K562 (cell line): Measurements from ENCODE around the gene SVEP1. TPM values are rescaled to one million over a fixed set of nuclear protein-coding genes. Genes with fewer than 3 reads are reported as not detected.

Source experiments
- ATAC-seq: fragments of 200-7000 bp; cut with Tn5 transposase; 3 replicates; pipeline ENCODE4 v1.9.1; 2020; ENCODE audit warnings: moderate library complexity
- BruUV-seq: library from RNA; stranded (reverse); fragments of 400-500 nt; replicated peaks from 2 replicates; lab custom pipeline; 2021; lab: Mats Ljungman, UMichigan
- CTCF ChIA-PET: fragments of 300-600 bp; formaldehyde crosslinking; extraction: SDS; loops from one replicate; lab custom pipeline; 2021; ENCODE audit warnings: low intra/inter-chr PET ratio; lab: Yijun Ruan, JAX
- POLR2A ChIA-PET: fragments of 300-600, 350-650 bp; sonication (Branson Sonifier 250); formaldehyde crosslinking; extraction: SDS; loops from one replicate; lab custom pipeline; 2021; ENCODE audit warnings: antibody characterized with exemption, inconsistent platforms; lab: Yijun Ruan, JAX
- DNase-seq, 4 experiments: peaks; one replicate each; pipeline versions ENCODE4 v3.0.0 to v3.0.0-alpha.2; 2011 to 2018; ENCODE audit warnings: low spot score in 3 of 4, mixed read lengths in 3 of 4; ENCODE audit errors: extremely low read depth in 1 of 4
- FAIRE-seq: peaks from 2 replicates; lab custom pipeline; 2011; peaks lifted over from hg19 to GRCh38; lab: Jason Lieb, UNC
- H2AFZ ChIP-seq: 2 replicates; pipeline ENCODE4 v1.6.0; 2011; ENCODE audit warnings: low read depth, low read length, control low read depth, inconsistent platforms
- H3K27ac ChIP-seq: fragments of 200-600 bp; 3 replicates; pipeline ENCODE4 v1.8.0; 2011; ENCODE audit warnings: low read depth, mild to moderate bottlenecking, control low read depth, inconsistent platforms, low read length, moderate library complexity, mixed read lengths; ENCODE audit errors: extremely low read depth
- H3K27me3 ChIP-seq, 2 experiments: fragments of 300-600 bp in 1 of 2; 2 replicates in 1 of 2; 3 replicates in 1 of 2; pipeline versions ENCODE4 v1.6.0 to v1.8.0; 2011; ENCODE audit warnings: inconsistent platforms in 2 of 2, low read length in 2 of 2, mild to moderate bottlenecking in 1 of 2, mixed read lengths in 1 of 2, moderate library complexity in 1 of 2; ENCODE audit not compliant: control insufficient read depth in 2 of 2, insufficient read depth in 2 of 2
- H3K36me3 ChIP-seq: fragments of 300-600 bp; 3 replicates; pipeline ENCODE4 v1.8.0; 2011; ENCODE audit warnings: mild to moderate bottlenecking, low read length, inconsistent platforms; ENCODE audit not compliant: control insufficient read depth, insufficient read depth
- H3K4me1 ChIP-seq, 2 experiments: fragments of 200-600 bp in 1 of 2; replicated peaks in 1 of 2; 2 replicates in 1 of 2; 3 replicates in 1 of 2; pipeline versions ENCODE4 v1.5.1 to v1.8.0; 2011; ENCODE audit warnings: inconsistent platforms in 2 of 2, low read length in 2 of 2, mild to moderate bottlenecking in 1 of 2, mixed read lengths in 1 of 2, moderate library complexity in 1 of 2; ENCODE audit not compliant: control insufficient read depth in 2 of 2, insufficient read depth in 2 of 2
- H3K4me2 ChIP-seq: 2 replicates; pipeline ENCODE4 v1.6.1; 2011; ENCODE audit warnings: low read length, control low read depth, inconsistent platforms, mixed read lengths; ENCODE audit not compliant: insufficient read depth
- H3K4me3 ChIP-seq: fragments of 200-600 bp; sonication (generic), shearing (Covaris generic); 2 replicates; pipeline ENCODE4 v1.5.1; 2016; ENCODE audit warnings: control low read depth, inconsistent platforms
- H3K79me2 ChIP-seq: fragments of 200-600 bp; 3 replicates; pipeline ENCODE4 v1.8.0; 2011; ENCODE audit warnings: low read length, inconsistent platforms; ENCODE audit not compliant: control insufficient read depth, insufficient read depth
- H3K9ac ChIP-seq, 2 experiments: 2 replicates each; pipeline versions ENCODE4 v1.6.0 to v1.6.1; 2011; ENCODE audit warnings: low read depth in 2 of 2, low read length in 2 of 2, control low read depth in 1 of 2, inconsistent platforms in 1 of 2, mild to moderate bottlenecking in 1 of 2, mixed read lengths in 1 of 2; ENCODE audit not compliant: insufficient read depth in 1 of 2
- H3K9me1 ChIP-seq: one replicate; pipeline ENCODE4 v1.6.0; 2011; ENCODE audit warnings: inconsistent platforms, mild to moderate bottlenecking, low read length, moderate library complexity; ENCODE audit not compliant: control insufficient read depth, insufficient read depth
- H3K9me3 ChIP-seq: replicated peaks from 2 replicates; pipeline ENCODE4 v1.5.1; 2011; ENCODE audit warnings: low read depth, low read length, inconsistent platforms; ENCODE audit not compliant: control insufficient read depth, insufficient read depth
- H4K20me1 ChIP-seq: replicated peaks from 2 replicates; pipeline ENCODE4 v1.6.1; 2011; ENCODE audit warnings: low read length, inconsistent platforms, mixed read lengths; ENCODE audit not compliant: control insufficient read depth, insufficient read depth
- CTCF ChIP-seq, 3 experiments: IDR thresholded peaks in 2 of 3; conservative IDR thresholded peaks in 1 of 3; 2 replicates each; pipeline ENCODE4 v1.5.1; 2011 to 2012; ENCODE audit warnings: low read length in 3 of 3, mild to moderate bottlenecking in 3 of 3, control low read depth in 2 of 3, improper control_type of control experiment in 1 of 3, inconsistent platforms in 1 of 3, low read depth in 1 of 3, mixed read lengths in 1 of 3, moderate library complexity in 1 of 3; ENCODE audit not compliant: insufficient read depth in 2 of 3
- GTF2E2 ChIP-seq: fragments of 200-800 bp; sonication (Bioruptor generic); IDR thresholded peaks from 2 replicates; pipeline ENCODE4 v1.6.1; 2016; ENCODE audit warnings: missing genetic modification characterization, missing compliant biosample characterization
- MCM3 ChIP-seq: fragments of 450-650 bp; IDR thresholded peaks from 2 replicates; pipeline ENCODE4 v1.6.1; 2016
- SRF ChIP-seq, 2 experiments: fragments of 250-450, 450-650 bp in 1 of 2; sonication (Bioruptor Pico) in 1 of 2; sonication (generic) in 1 of 2; formaldehyde crosslinking; IDR thresholded peaks; 2 replicates each; pipeline versions ENCODE4 v1.5.0 to v1.5.1; 2020 to 2022; ENCODE audit warnings: mild to moderate bottlenecking in 1 of 2, missing genetic modification reagents in 1 of 2
- SRSF3 ChIP-seq: fragments of 200-400 bp; formaldehyde crosslinking; IDR thresholded peaks from 2 replicates; pipeline ENCODE4 v1.6.1; 2016; ENCODE audit warnings: mild to moderate bottlenecking, low read length, moderate library complexity; ENCODE audit not compliant: insufficient read depth
- TCFL5 ChIP-seq: fragments of 250-450 bp; sonication (Bioruptor Pico); conservative IDR thresholded peaks from 2 replicates; pipeline ENCODE4 v1.6.1; 2021; ENCODE audit warnings: mild to moderate bottlenecking, moderate library complexity, matching md5 sums
- ZBTB26 ChIP-seq: fragments of 450-650 bp; formaldehyde crosslinking; IDR thresholded peaks from 2 replicates; pipeline ENCODE4 v1.4.0; 2022; ENCODE audit warnings: missing genetic modification characterization
- ZBTB7A ChIP-seq: IDR thresholded peaks from 2 replicates; pipeline ENCODE4 v1.6.1; 2011; ENCODE audit warnings: low read depth, mild to moderate bottlenecking, low read length, moderate library complexity, borderline replicate concordance; ENCODE audit not compliant: control insufficient read depth
- ZNF445 ChIP-seq: fragments of 250-450 bp; sonication (Bioruptor Pico); IDR thresholded peaks from 2 replicates; pipeline ENCODE4 v1.4.0; 2020; ENCODE audit warnings: low read depth, mild to moderate bottlenecking, moderate library complexity
- WGBS: fragments of 100-300 bp; shearing (Covaris generic); methylation state at CpG from one replicate; pipeline ENCODE4 v1.1.6; 2016; ENCODE audit warnings: low coverage, mixed read lengths; ENCODE audit not compliant: insufficient coverage; ENCODE audit errors: missing lambda C conversion rate; 5-methylcytosine and 5-hydroxymethylcytosine counted together
- in situ Hi-C: fragments of 300-500 bp; cut with MboI; formaldehyde crosslinking; loops from 4 replicates; pipeline ENCODE4 v1.15.0; 2018; ENCODE audit warnings: inconsistent platforms, mixed read lengths
- intact Hi-C: fragments of 100-400 bp; cut with micrococcal nuclease; formaldehyde crosslinking; loops from 2 replicates; pipeline ENCODE4 v1.14.2; 2022
- polyA plus RNA-seq, 8 experiments: library from polyadenylated mRNA; depleted of rRNA in 4 of 8; stranded (reverse) in 5 of 8; unstranded in 3 of 8; fragments of >200 nt; fragmentation: Nextera tagmentation in 2 of 8; fragmentation: Illumina TruSeq in 1 of 8; extraction: Ambion mirVana in 2 of 8; extraction: Trizol in 1 of 8; gene quantifications; 2 replicates each; pipeline versions ENCODE4 v1.2.1 to v1.2.3, GENCODE V29; 2011 to 2014; ENCODE audit warnings: inconsistent platforms in 1 of 8, missing spikeins in 1 of 8
- total RNA-seq, 7 experiments: library from RNA; depleted of rRNA in 6 of 7; stranded (reverse); fragments of >200 nt in 6 of 7; fragmentation: Illumina TruSeq in 2 of 7; extraction: Trizol in 2 of 7; gene quantifications; 2 replicates each; pipeline versions ENCODE4 v1.2.1 to v1.2.3, GENCODE V29; 2011 to 2021; ENCODE audit warnings: low replicate concordance in 1 of 7
- TF ChIP-seq, protein P1 (sequence below), 2 experiments: fragments of 450-650 bp; formaldehyde crosslinking in 1 of 2; IDR thresholded peaks; 2 replicates each; pipeline versions ENCODE4 v1.4.0 to v1.6.1; 2014 to 2020; ENCODE audit warnings: mild to moderate bottlenecking in 2 of 2, borderline replicate concordance in 1 of 2, low read depth in 1 of 2

SVEP1 gene
- total and polyA plus RNA-seq, 9 of the 15 experiments (the other 6 are each of a cell fraction or from before 2014, with no cell fraction given): 0.20 to 0.84 (median 0.43) TPM

GRCh38 chr9:110340306-110340705 is 239.2 kb downstream of the SVEP1 start:
- FAIRE-seq: peak; percentile 74
- Histone ChIP-seq H3K27ac (no peak overlapping the region), H3K4me3 (no peak overlapping the region), H3K9me3 (no peaks in the 10 kb centered on the region), H3K79me2 (no peaks in the 10 kb centered on the region), H3K27me3 (no peaks in the 10 kb centered on the region), H3K36me3 (no peaks in the 10 kb centered on the region), H4K20me1 (no peaks in the 10 kb centered on the region), H3K9me1 (no peaks in the 10 kb centered on the region), H3K9ac (no peak overlapping the region), H3K4me2 (no peak overlapping the region), H3K4me1 (no peaks in the 10 kb centered on the region; a peak in 1 of 5 replicates), H2AFZ (no peak overlapping the region; the same call in none of the 2 replicates)
- peak; percentile 95 for ATAC-seq
- in situ Hi-C loops (no loop called here), intact Hi-C loops (loop anchor here (1.0 to 10.0 kb wide), 4 partner anchors 87 to 964 kb away; no protein-coding TSS in a partner anchor)
- no TSS peak for BruUV-seq
- ChIA-PET CTCF (no interaction called here), POLR2A (interaction anchor here (0.6 to 0.7 kb wide), 2 partner anchors 16 to 38 kb away, joined by 3 read pairs; no protein-coding TSS in a partner anchor)
- peak in 2 of 4 experiments; percentile 28 to 57 for DNase-seq
- 7% methylated on average over 2 of the region's 2 CpGs for WGBS
- peak in 1 of 2 experiments; percentile 42; a peak in 1 of 4 replicates for TF ChIP-seq SRF (CRISPR knock-in tag; IDR thresholded peaks at IDR 0.05)
- no peak for TF ChIP-seq SRSF3
- TF ChIP-seq TCFL5 (CRISPR knock-in tag): no peak
- TF ChIP-seq ZBTB26 (CRISPR knock-in tag): no peak
- no peak for TF ChIP-seq GTF2E2 (tag)
- TF ChIP-seq ZBTB7A: no peak
- TF ChIP-seq MCM3: no peak
- no peak for TF ChIP-seq ZNF445
- TF ChIP-seq, protein P1, sequence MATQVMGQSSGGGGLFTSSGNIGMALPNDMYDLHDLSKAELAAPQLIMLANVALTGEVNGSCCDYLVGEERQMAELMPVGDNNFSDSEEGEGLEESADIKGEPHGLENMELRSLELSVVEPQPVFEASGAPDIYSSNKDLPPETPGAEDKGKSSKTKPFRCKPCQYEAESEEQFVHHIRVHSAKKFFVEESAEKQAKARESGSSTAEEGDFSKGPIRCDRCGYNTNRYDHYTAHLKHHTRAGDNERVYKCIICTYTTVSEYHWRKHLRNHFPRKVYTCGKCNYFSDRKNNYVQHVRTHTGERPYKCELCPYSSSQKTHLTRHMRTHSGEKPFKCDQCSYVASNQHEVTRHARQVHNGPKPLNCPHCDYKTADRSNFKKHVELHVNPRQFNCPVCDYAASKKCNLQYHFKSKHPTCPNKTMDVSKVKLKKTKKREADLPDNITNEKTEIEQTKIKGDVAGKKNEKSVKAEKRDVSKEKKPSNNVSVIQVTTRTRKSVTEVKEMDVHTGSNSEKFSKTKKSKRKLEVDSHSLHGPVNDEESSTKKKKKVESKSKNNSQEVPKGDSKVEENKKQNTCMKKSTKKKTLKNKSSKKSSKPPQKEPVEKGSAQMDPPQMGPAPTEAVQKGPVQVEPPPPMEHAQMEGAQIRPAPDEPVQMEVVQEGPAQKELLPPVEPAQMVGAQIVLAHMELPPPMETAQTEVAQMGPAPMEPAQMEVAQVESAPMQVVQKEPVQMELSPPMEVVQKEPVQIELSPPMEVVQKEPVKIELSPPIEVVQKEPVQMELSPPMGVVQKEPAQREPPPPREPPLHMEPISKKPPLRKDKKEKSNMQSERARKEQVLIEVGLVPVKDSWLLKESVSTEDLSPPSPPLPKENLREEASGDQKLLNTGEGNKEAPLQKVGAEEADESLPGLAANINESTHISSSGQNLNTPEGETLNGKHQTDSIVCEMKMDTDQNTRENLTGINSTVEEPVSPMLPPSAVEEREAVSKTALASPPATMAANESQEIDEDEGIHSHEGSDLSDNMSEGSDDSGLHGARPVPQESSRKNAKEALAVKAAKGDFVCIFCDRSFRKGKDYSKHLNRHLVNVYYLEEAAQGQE (IDR thresholded peaks at IDR 0.05; ENCODE audit: borderline replicate concordance): peak; percentile 58; the same call in 1 of the 2 replicates
- TF ChIP-seq, protein P1 (CRISPR knock-in tag; IDR thresholded peaks at IDR 0.05; ENCODE audit: low read depth): no peak
- TF ChIP-seq CTCF (IDR thresholded peaks at IDR 0.05 in 2 of 3, conservative IDR thresholded peaks at IDR 0.05 in 1 of 3; ENCODE audit: insufficient read depth in 2 of 3, low read depth in 1 of 3, low read length in 3 of 3): peak; percentile 61 to 79 (median 64)
